Thymus (tissue), 11 donors: Measurements from ENCODE around the gene ACER3. TPM values are rescaled to one million over a fixed set of nuclear protein-coding genes. Genes with fewer than 3 reads are reported as not detected.
"Not testable (repeated sequence)": the region's sequence is repeated elsewhere in the genome, so short reads cannot be mapped to it uniquely, and the experiment has no call there.

ENCODE experiments used
- DNase-seq, 9 donors: peaks; one replicate each; pipeline ENCODE4 v3.0.0-alpha.2; 2013; ENCODE audit warnings: low spot score in 9 of 9, low read depth in 6 of 9, missing footprints in 1 of 9
- H3K27ac ChIP-seq, 2 donors: one replicate each; pipeline ENCODE4 v1.5.1; 2013; ENCODE audit warnings: control low read depth in 1 of 2, low read depth in 1 of 2, low read length in 1 of 2, mild to moderate bottlenecking in 1 of 2, moderate library complexity in 1 of 2
- H3K27me3 ChIP-seq, 2 donors: one replicate each; pipeline ENCODE4 v1.5.1; 2013; ENCODE audit warnings: low read length in 1 of 2; ENCODE audit not compliant: control insufficient read depth in 2 of 2, insufficient read depth in 1 of 2
- H3K36me3 ChIP-seq, 2 donors: one replicate each; pipeline ENCODE4 v1.5.1; 2013; ENCODE audit warnings: low read length in 1 of 2, mild to moderate bottlenecking in 1 of 2, moderate library complexity in 1 of 2; ENCODE audit not compliant: control insufficient read depth in 2 of 2, insufficient read depth in 2 of 2
- H3K4me1 ChIP-seq, 2 donors: one replicate each; pipeline ENCODE4 v1.5.1; 2013; ENCODE audit warnings: low read length in 2 of 2; ENCODE audit not compliant: control insufficient read depth in 2 of 2, insufficient read depth in 2 of 2
- H3K4me3 ChIP-seq, 2 donors: one replicate each; pipeline ENCODE4 v1.5.1; 2013; ENCODE audit warnings: low read length in 2 of 2, control low read depth in 1 of 2, mild to moderate bottlenecking in 1 of 2
- H3K9me3 ChIP-seq, 2 donors: one replicate each; pipeline ENCODE4 v1.5.1; 2013; ENCODE audit warnings: low read length in 1 of 2, mild to moderate bottlenecking in 1 of 2; ENCODE audit not compliant: control insufficient read depth in 2 of 2, insufficient read depth in 1 of 2
- WGBS: extraction: QIAGEN DNeasy Blood & Tissue Kit; methylation state at CpG from one replicate; pipeline ENCODE4 v1.1.7; 2013; 5-methylcytosine and 5-hydroxymethylcytosine counted together
- polyA plus RNA-seq: library from polyadenylated mRNA; stranded (reverse); fragments of 200-250 nt; gene quantifications from one replicate; pipeline ENCODE4 v1.2.3, GENCODE V29; 2013
- total RNA-seq: library from RNA; stranded (reverse); fragments of 120-200 nt; gene quantifications from one replicate; pipeline ENCODE4 v1.2.4, GENCODE V29; 2013
- donor health status: healthy.

The ACER3 gene
- total and polyA plus RNA-seq, 2 donors: 4.2 to 4.8 TPM

GRCh38 chr11:76824083-76824939, 36.4 kb upstream of the ACER3 start:
- H3K9me3 ChIP-seq: no peaks in the 10 kb centered on the region
- no peaks in the 10 kb centered on the region for H3K27me3 ChIP-seq
- no peak for DNase-seq
- peak overlapping the region in 1 of 2 donors; percentile 34 for H3K27ac ChIP-seq
- H3K36me3 ChIP-seq: no peaks in the 10 kb centered on the region
- H3K4me3 ChIP-seq: no peak overlapping the region
- peaks cover 0 to 3% of the 10 kb centered on the region in 2 donors for H3K4me1 ChIP-seq
- 86% methylated on average over 9 of the region's 9 CpGs for WGBS

- H3K36me3 ChIP-seq: no peaks in the 10 kb centered on the region
- peak overlapping the region in 1 of 2 donors; percentile 42 for H3K27ac ChIP-seq
- no peaks in the 10 kb centered on the region for H3K27me3 ChIP-seq
- 87% methylated on average over 5 of the region's 5 CpGs for WGBS
- peaks cover 0 to 3% of the 10 kb centered on the region in 2 donors for H3K4me1 ChIP-seq
- no peak for DNase-seq
- no peak overlapping the region for H3K4me3 ChIP-seq
- no peaks in the 10 kb centered on the region for H3K9me3 ChIP-seq
These were observed 35.6 kb upstream of the ACER3 start for GRCh38 chr11:76824980-76825725.

- 87% methylated on average over 1 of the region's 1 CpG for WGBS
- H3K27ac ChIP-seq: no peak overlapping the region
These were observed 34.9 kb upstream of the ACER3 start for GRCh38 chr11:76825726-76826396.

GRCh38 chr11:76826508-76826907, 34.2 kb upstream of the ACER3 start:
- not testable (repeated sequence) for DNase-seq, H3K4me1 ChIP-seq, H3K4me3 ChIP-seq, H3K9me3 ChIP-seq, H3K27ac ChIP-seq, H3K36me3 ChIP-seq, H3K27me3 ChIP-seq
- 97% methylated on average over 3 of the region's 3 CpGs for WGBS

More at GRCh38 chr11:76825726-76826396, 34.9 kb upstream of the ACER3 start:
- DNase-seq: no peak
- Histone ChIP-seq H3K36me3 (no peaks in the 10 kb centered on the region), H3K4me1 (peaks cover 0 to 3% of the 10 kb centered on the region in 2 donors), H3K27me3 (no peaks in the 10 kb centered on the region), H3K9me3 (no peaks in the 10 kb centered on the region), H3K4me3 (no peak overlapping the region)

GRCh38 chr11:76827005-76827404, 33.7 kb upstream of the ACER3 start:
- H3K9me3 ChIP-seq, H3K36me3 ChIP-seq, H3K4me3 ChIP-seq, DNase-seq, H3K4me1 ChIP-seq, H3K27ac ChIP-seq, H3K27me3 ChIP-seq: not testable (repeated sequence)

GRCh38 chr11:76830639-76831327, 29.9 kb upstream of the ACER3 start:
- no peaks in the 10 kb centered on the region for H3K9me3 ChIP-seq
- no peaks in the 10 kb centered on the region for H3K36me3 ChIP-seq
- no peak for DNase-seq
- H3K27me3 ChIP-seq: no peaks in the 10 kb centered on the region
- H3K4me3 ChIP-seq: no peak overlapping the region
- H3K4me1 ChIP-seq: no peaks in the 10 kb centered on the region
- H3K27ac ChIP-seq: no peak overlapping the region
- whole genome bisulfite sequencing: 94% methylated on average over 9 of the region's 9 CpGs

GRCh38 chr11:76831686-76832310, 28.9 kb upstream of the ACER3 start:
- 99% methylated on average over 4 of the region's 4 CpGs for WGBS

GRCh38 chr11:76832361-76832760, 28.4 kb upstream of the ACER3 start:
- no peak overlapping the region for H3K4me3 ChIP-seq
- H3K4me1 ChIP-seq: no peaks in the 10 kb centered on the region
- no peaks in the 10 kb centered on the region for H3K36me3 ChIP-seq
- H3K27ac ChIP-seq: no peak overlapping the region
- DNase-seq: no peak
- H3K9me3 ChIP-seq: no peaks in the 10 kb centered on the region
- H3K27me3 ChIP-seq: peaks cover 0 to 2% of the 10 kb centered on the region in 2 donors

More at GRCh38 chr11:76831686-76832310, 28.9 kb upstream of the ACER3 start:
- Histone ChIP-seq H3K4me3 (no peak overlapping the region), H3K27me3 (no peaks in the 10 kb centered on the region), H3K36me3 (no peaks in the 10 kb centered on the region), H3K9me3 (no peaks in the 10 kb centered on the region), H3K27ac (no peak overlapping the region), H3K4me1 (no peaks in the 10 kb centered on the region)
- DNase-seq: no peak
